HL-60/S4 treated with retinoic acid at 250 ng/mL for 4 days and 3 days (cell line): ENCODE measurements around the gene NLRP6.
"Not testable (repeated sequence)": the region's sequence is repeated elsewhere in the genome, so short reads cannot be mapped to it uniquely, and the experiment has no call there.

Experiments used
- in situ Hi-C: fragments of 300-500 bp; cut with MboI; formaldehyde crosslinking; loops from 2 replicates; pipeline ENCODE4 v1.7.0; 2022; ENCODE audit warnings: low sequenced_read_pairs

NLRP6 gene

GRCh38 chr11:281486-282161, 3.4 kb downstream of the NLRP6 start:
- in situ Hi-C loops = no loop called here

GRCh38 chr11:282171-282570, 4.0 kb downstream of the NLRP6 start:
- in situ Hi-C loops = no loop called here

- in situ Hi-C loops = no loop called here
These were observed 4.6 kb downstream of the NLRP6 start for GRCh38 chr11:282630-283360.

- in situ Hi-C loops = no loop called here
These were observed 5.3 kb downstream of the NLRP6 start for GRCh38 chr11:283405-284104.

- in situ Hi-C loops = no loop called here
These were observed 6.2 kb downstream of the NLRP6 start for GRCh38 chr11:284105-285020.

GRCh38 chr11:285021-285893, 7.0 kb downstream of the NLRP6 start:
- in situ Hi-C loops = no loop called here

GRCh38 chr11:285894-286220, 7.7 kb downstream of the NLRP6 start:
- in situ Hi-C loops = no loop called here

GRCh38 chr11:286977-287820, 9.0 kb downstream of the NLRP6 start:
- in situ Hi-C loops = not testable (repeated sequence)

GRCh38 chr11:287821-288477, 9.7 kb downstream of the NLRP6 start:
- in situ Hi-C loops = no loop called here

- in situ Hi-C loops = no loop called here
These were observed 10.5 kb downstream of the NLRP6 start, which contains the start of gene PGGHG for GRCh38 chr11:288478-289397. Gene PGGHG, plus strand, starts transcription at chr11:289126. Its CDS starts 691 bp downstream, at chr11:289817.

GRCh38 chr11:289398-289711, 11.1 kb downstream of the NLRP6 start:
- in situ Hi-C loops = no loop called here

GRCh38 chr11:289712-290620, 11.8 kb downstream of the NLRP6 start:
- in situ Hi-C loops = no loop called here

GRCh38 chr11:290621-291231, 12.5 kb downstream of the NLRP6 start:
- in situ Hi-C loops = no loop called here

- in situ Hi-C loops = no loop called here
These were observed 13.3 kb downstream of the NLRP6 start for GRCh38 chr11:291281-292210.
